ENCODE data around the gene MICA. TPM values are rescaled to one million over a fixed set of nuclear protein-coding genes. Genes with fewer than 3 reads are reported as not detected.

Gene MICA
- total RNA-seq, 4 donors from 2014 or later, result 13.4 to 23.5 (median 15.9) TPM

- no peak for TF ChIP-seq CTCF (IDR thresholded peaks at IDR 0.05; ENCODE audit: low read depth)
These were observed 38.2 kb downstream of the MICA start for GRCh38 chr6:31441365-31442267.

- TF ChIP-seq CTCF (IDR thresholded peaks at IDR 0.05; ENCODE audit: low read depth), result no peak
These were observed 43.1 kb downstream of the MICA start for GRCh38 chr6:31446481-31446880.

DNA sequence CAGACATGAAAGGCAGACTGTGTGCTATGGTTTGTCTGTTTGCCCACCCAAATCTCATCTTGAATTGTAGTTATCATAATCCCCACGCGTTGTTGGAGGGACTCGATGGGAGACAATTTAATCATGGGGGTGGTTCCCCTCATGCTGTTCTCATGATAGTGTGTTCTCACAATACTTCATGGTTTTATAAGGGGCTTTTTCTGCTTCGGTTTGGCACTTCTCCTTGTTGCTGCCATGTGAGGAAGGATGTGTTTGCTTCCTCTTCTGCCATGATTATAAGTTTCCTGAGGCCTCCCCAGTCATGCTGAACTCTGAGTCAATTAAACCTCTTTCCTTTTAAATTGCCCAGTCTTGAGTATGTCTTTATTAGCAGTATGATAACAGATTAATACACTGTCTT lies 47.4 kb downstream of the MICA start:
- no peak for TF ChIP-seq CTCF (IDR thresholded peaks at IDR 0.05; ENCODE audit: low read depth)

DNA sequence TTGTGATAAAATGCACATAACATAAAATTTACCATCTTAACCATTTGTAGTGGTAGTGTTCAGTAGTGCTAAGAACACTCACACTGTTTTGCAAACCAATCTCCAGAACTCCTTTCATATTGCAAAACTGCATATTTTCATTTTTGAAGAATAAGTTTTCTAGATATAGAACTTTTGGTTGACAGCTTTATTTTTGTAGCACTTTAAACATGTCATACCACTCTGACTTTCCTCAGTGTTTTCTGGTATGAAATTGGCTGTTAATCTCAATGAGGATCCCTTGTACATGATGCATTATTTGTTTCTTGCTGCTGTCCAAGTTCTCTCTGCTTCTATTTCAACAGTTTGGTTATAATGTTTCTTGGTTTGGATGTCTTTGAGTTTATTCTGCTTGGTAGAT lies 49.5 kb downstream of the MICA start:
- TF ChIP-seq CTCF (IDR thresholded peaks at IDR 0.05; ENCODE audit: low read depth), result no peak

DNA sequence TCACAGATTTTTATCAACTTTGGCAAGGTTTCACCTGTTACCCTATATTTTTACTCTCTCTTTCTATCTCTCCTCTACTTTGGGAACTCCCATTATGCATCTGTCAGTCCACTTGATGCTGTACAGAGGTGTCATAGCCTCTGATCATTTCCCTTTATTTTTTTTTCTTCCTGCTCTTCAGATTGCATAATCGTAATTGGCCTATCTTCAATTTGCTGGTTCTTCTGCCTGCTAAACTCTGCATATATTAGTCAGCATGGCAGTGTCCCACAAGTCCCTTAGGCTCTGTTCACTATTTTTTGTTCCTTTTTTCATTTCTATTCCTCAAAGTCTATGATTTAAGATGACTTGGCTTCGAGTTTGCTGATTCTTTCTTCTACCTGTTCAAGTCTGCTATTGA lies 49.9 kb downstream of the MICA start:
- no peak for TF ChIP-seq CTCF (IDR thresholded peaks at IDR 0.05; ENCODE audit: low read depth)

GRCh38 chr6:31460361-31461025 lies 57.1 kb downstream of the MICA start:
- TF ChIP-seq CTCF (IDR thresholded peaks at IDR 0.05; ENCODE audit: low read depth), result no peak
